Body of pancreas (tissue), 4 donors: ENCODE measurements around the gene ULK4.

Source experiments
- CTCF ChIP-seq, 7 experiments: fragments of 450-650 bp in 4 of 7; fragments of 200-600 bp in 3 of 7; sonication (generic) in 3 of 7; IDR thresholded peaks; one replicate each; pipeline ENCODE4 v1.5.1; 2016 to 2019; ENCODE audit warnings: antibody characterized with exemption in 7 of 7
- POLR2A ChIP-seq, 3 donors: fragments of 450-650 bp; IDR thresholded peaks; one replicate each; pipeline ENCODE4 v1.6.1; 2016; ENCODE audit warnings: antibody characterized with exemption in 3 of 3, mild to moderate bottlenecking in 2 of 3

GRCh38 chr3:41348401-41348800, 613.5 kb downstream of the ULK4 start:
- TF ChIP-seq CTCF (IDR thresholded peaks at IDR 0.05) (no peak), POLR2A (IDR thresholded peaks at IDR 0.05) (no peak)
